Lung (tissue), 12 donors: ENCODE data around the gene DZANK1. TPM values are rescaled to one million over a fixed set of nuclear protein-coding genes. Genes with fewer than 3 reads are reported as not detected.
"Not testable (repeated sequence)": the region's sequence is repeated elsewhere in the genome, so short reads cannot be mapped to it uniquely, and the experiment has no call there.

ENCODE experiments used
- ATAC-seq: fragments of 200-7000 bp; cut with Tn5 transposase; one replicate; pipeline ENCODE4 v1.9.1; 2020; ENCODE audit warnings: moderate number of reproducible peaks; ENCODE audit not compliant: insufficient read depth, low FRiP score
- DNase-seq, 3 donors: peaks; one replicate each; pipeline ENCODE4 v3.0.0-alpha.2; 2013 to 2017
- H3K27ac ChIP-seq, 2 donors: one replicate each; pipeline ENCODE4 v1.5.1; 2013; ENCODE audit warnings: mild to moderate bottlenecking in 2 of 2, moderate library complexity in 2 of 2, control low read depth in 1 of 2, inconsistent platforms in 1 of 2, low read depth in 1 of 2, low read length in 1 of 2
- H3K27me3 ChIP-seq, 3 donors: one replicate each; pipeline ENCODE4 v1.5.1; 2013; ENCODE audit warnings: low read length in 2 of 3; ENCODE audit not compliant: control insufficient read depth in 3 of 3, insufficient read depth in 3 of 3
- H3K36me3 ChIP-seq, 4 donors: one replicate each; pipeline ENCODE4 v1.5.1; 2013; ENCODE audit warnings: low read length in 4 of 4, mild to moderate bottlenecking in 1 of 4, moderate library complexity in 1 of 4; ENCODE audit not compliant: control insufficient read depth in 4 of 4, insufficient read depth in 4 of 4
- H3K4me1 ChIP-seq, 5 donors: one replicate each; pipeline ENCODE4 v1.5.1; 2013; ENCODE audit warnings: low read length in 5 of 5, mild to moderate bottlenecking in 2 of 5, moderate library complexity in 1 of 5; ENCODE audit not compliant: control insufficient read depth in 5 of 5, insufficient read depth in 5 of 5
- H3K4me3 ChIP-seq: one replicate; pipeline ENCODE4 v1.5.1; 2013; ENCODE audit warnings: mild to moderate bottlenecking, control low read depth, moderate library complexity
- H3K9ac ChIP-seq, 2 donors: one replicate each; pipeline ENCODE4 v1.5.1; 2013; ENCODE audit warnings: low read length in 2 of 2, control low read depth in 1 of 2; ENCODE audit not compliant: insufficient read depth in 1 of 2
- H3K9me3 ChIP-seq, 4 donors: one replicate each; pipeline ENCODE4 v1.5.1; 2013; ENCODE audit warnings: low read length in 3 of 4, mild to moderate bottlenecking in 1 of 4, moderate library complexity in 1 of 4; ENCODE audit not compliant: control insufficient read depth in 4 of 4, insufficient read depth in 3 of 4
- WGBS, 2 donors: extraction: QIAGEN DNeasy Blood & Tissue Kit; methylation state at CpG; one replicate each; pipeline ENCODE4 v1.1.7; 2013; 5-methylcytosine and 5-hydroxymethylcytosine counted together
- polyA plus RNA-seq, 2 donors: library from polyadenylated mRNA; stranded (reverse); fragments of 200-250 nt; gene quantifications; one replicate each; pipeline ENCODE4 v1.2.1, GENCODE V29; 2013
- total RNA-seq, 2 donors: library from RNA; depleted of rRNA in 1 of 2; stranded (reverse); fragments of >200 nt in 1 of 2; gene quantifications; one replicate each; pipeline ENCODE4 v1.2.1, GENCODE V29; 2014 to 2021
- TF ChIP-seq, protein P1 (sequence below): IDR thresholded peaks from 2 replicates; pipeline ENCODE4 v1.5.1; 2012; ENCODE audit warnings: mild to moderate bottlenecking; ENCODE audit errors: control extremely low read depth, extremely low read depth
- donor health status: control.
- donor health status: control.
- donor health status: Bipolar disorder and iron deficiency.
- donor health status: healthy.
- donor health status: DM: yes; HTN: yes; CAD: no.

Gene DZANK1
- total and polyA plus RNA-seq, 4 donors: 1.8 to 7.6 (median 4.7) TPM

DNA sequence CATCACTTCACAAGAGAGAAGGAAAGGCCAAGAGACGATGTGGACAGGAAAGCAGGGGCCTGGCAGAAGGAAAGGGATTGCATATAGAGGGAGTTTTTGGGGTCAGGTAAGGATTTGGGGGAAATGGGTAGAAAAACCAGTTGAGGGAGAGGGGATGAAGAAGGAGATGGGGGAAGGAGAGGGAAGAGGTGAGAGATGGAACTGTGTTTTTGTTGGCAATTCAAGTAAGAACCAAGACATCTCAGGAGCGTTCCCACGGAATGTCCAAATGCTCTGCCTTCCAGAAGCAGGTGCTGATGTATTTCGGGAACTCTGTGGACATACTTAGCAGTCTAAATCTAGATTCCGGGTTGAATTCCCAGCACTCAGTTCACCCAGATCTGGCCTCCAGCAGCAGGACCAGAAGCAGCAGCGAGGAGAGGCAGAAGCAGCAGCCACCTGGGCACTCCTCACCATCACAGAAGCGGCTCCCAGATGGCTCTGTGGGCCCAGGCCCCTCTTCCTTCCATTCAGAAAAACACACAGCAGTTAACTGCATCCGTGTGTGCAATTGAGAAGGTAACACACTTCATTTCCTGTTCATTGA lies 88.8 kb downstream of the DZANK1 start:
- ATAC-seq: no peak
- Histone ChIP-seq H3K36me3 (no peaks in the 10 kb centered on the region), H3K4me1 (no peaks in the 10 kb centered on the region), H3K27ac (no peak overlapping the region), H3K27me3 (no peaks in the 10 kb centered on the region), H3K9me3 (no peaks in the 10 kb centered on the region), H3K9ac (no peak overlapping the region), H3K4me3 (no peak overlapping the region)
- TF ChIP-seq, protein P1, sequence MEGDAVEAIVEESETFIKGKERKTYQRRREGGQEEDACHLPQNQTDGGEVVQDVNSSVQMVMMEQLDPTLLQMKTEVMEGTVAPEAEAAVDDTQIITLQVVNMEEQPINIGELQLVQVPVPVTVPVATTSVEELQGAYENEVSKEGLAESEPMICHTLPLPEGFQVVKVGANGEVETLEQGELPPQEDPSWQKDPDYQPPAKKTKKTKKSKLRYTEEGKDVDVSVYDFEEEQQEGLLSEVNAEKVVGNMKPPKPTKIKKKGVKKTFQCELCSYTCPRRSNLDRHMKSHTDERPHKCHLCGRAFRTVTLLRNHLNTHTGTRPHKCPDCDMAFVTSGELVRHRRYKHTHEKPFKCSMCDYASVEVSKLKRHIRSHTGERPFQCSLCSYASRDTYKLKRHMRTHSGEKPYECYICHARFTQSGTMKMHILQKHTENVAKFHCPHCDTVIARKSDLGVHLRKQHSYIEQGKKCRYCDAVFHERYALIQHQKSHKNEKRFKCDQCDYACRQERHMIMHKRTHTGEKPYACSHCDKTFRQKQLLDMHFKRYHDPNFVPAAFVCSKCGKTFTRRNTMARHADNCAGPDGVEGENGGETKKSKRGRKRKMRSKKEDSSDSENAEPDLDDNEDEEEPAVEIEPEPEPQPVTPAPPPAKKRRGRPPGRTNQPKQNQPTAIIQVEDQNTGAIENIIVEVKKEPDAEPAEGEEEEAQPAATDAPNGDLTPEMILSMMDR: no peak
- 70 to 83% methylated on average over 8 of the region's 8 CpGs for WGBS, 2 donors
- DNase-seq: no peak

DNA sequence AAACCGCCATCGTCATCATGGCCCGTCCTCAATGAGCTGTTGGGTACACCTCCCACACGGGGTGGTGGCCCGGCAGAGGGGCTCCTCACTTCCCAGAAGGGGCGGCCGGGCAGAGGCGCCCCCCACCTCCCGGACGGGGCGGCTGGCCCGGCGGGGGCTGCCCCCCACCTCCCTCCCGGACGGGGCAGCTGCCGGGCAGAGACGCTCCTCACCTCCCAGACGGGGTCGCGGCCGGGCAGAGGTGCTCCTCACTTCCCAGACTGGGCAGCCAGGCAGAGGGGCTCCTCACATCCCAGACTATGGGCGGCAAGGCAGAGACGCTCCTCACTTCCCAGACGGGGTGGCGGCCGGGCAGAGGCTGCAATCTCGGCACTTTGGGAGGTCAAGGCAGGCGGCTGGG lies 91.3 kb downstream of the DZANK1 start:
- H3K4me1 ChIP-seq, ATAC-seq, H3K27ac ChIP-seq, DNase-seq, H3K9ac ChIP-seq, H3K36me3 ChIP-seq, H3K9me3 ChIP-seq, H3K27me3 ChIP-seq, H3K4me3 ChIP-seq: not testable (repeated sequence)
- WGBS, 2 donors: 93 to 98% methylated on average over 23 to 27 of the region's 28 CpGs

DNA sequence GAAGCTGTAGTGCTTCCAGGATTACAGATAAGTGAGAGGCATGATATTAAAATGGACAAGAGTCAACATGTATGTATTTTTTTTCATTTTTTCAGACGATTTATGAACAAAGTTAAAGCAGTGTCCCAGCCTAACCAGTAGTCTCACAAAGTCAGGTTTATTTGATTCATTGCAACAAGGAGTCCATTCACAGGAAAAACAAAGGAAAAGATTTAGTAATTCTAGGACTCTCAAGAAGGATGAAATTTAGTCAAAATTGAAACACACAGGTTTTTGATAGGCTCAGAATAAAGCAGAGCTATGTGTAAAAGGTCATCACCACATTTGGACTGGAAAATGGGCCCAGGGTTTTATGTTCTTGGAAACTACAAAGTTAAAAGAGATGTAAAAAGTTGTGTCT lies 94.5 kb downstream of the DZANK1 start:
- Histone ChIP-seq H3K4me1 (no peaks in the 10 kb centered on the region), H3K9me3 (no peaks in the 10 kb centered on the region), H3K27me3 (no peaks in the 10 kb centered on the region), H3K27ac (no peak overlapping the region), H3K9ac (no peak overlapping the region), H3K4me3 (no peak overlapping the region), H3K36me3 (no peaks in the 10 kb centered on the region)
- TF ChIP-seq, protein P1: no peak
- ATAC-seq (no peak), DNase-seq (no peak)
- WGBS, 2 donors: 64% methylated on average over 1 of the region's 1 CpG

DNA sequence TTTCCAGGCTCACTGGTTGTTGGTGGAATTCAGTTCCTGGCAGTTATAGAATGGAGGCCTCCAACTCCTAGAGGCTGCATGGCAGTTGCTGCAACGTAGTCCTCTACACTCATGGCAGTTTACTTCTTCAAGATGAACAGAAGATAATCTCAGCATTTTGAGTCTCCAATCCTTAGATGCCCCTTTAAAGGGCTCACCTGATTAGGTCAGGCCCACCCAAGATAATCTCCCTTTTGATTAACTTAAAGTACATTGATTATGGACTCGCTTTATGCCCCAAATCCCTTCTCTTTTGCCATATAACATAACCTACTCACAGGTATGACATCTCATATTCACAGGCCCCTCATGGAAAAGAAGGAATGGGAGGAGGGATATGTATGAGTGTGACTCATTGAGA lies 102.1 kb downstream of the DZANK1 start:
- H3K4me1 ChIP-seq: peaks cover 0 to 3% (median 0%) of the 10 kb centered on the region in 5 donors
- no peaks in the 10 kb centered on the region for H3K27me3 ChIP-seq
- DNase-seq (no peak), ATAC-seq (no peak)
- TF ChIP-seq, protein P1: no peak
- no peak overlapping the region for H3K27ac ChIP-seq
- no peak overlapping the region for H3K9ac ChIP-seq
- 75 to 91% methylated on average over 2 of the region's 2 CpGs for WGBS, 2 donors
- H3K9me3 ChIP-seq: no peaks in the 10 kb centered on the region
- H3K4me3 ChIP-seq: no peak overlapping the region
- no peaks in the 10 kb centered on the region for H3K36me3 ChIP-seq
